CD4-positive, CD25-positive, alpha-beta regulatory T cell (primary cell): Measurements from ENCODE around the gene MICU1. TPM values are rescaled to one million over a fixed set of nuclear protein-coding genes. Genes with fewer than 3 reads are reported as not detected.
"Not testable (repeated sequence)": the region's sequence is repeated elsewhere in the genome, so short reads cannot be mapped to it uniquely, and the experiment has no call there.

Experiments
- ATAC-seq, 2 donors: fragments of 150-1000 bp; cut with Tn5 transposase; one replicate each; pipeline ENCODE4 v1.10.0; 2021; ENCODE audit warnings: low read depth in 2 of 2, moderate number of reproducible peaks in 2 of 2, moderate library complexity in 1 of 2
- DNase-seq, 3 donors: peaks; one replicate each; pipeline versions ENCODE4 v3.0.0 to v3.0.0-alpha.2; 2012 to 2022; ENCODE audit warnings: mixed read lengths in 1 of 3
- H3K27ac ChIP-seq: one replicate; pipeline ENCODE4 v1.7.0; 2013; ENCODE audit warnings: mild to moderate bottlenecking, low read length; ENCODE audit not compliant: insufficient read depth, poor library complexity, severe bottlenecking
- H3K27me3 ChIP-seq: one replicate; pipeline ENCODE4 v1.7.0; 2013; ENCODE audit warnings: low read length; ENCODE audit not compliant: control insufficient read depth, insufficient read depth
- H3K36me3 ChIP-seq: one replicate; pipeline ENCODE4 v1.7.0; 2013; ENCODE audit warnings: mild to moderate bottlenecking, low read length, moderate library complexity; ENCODE audit not compliant: control insufficient read depth, insufficient read depth
- H3K4me1 ChIP-seq: 2 replicates; pipeline ENCODE4 v1.7.0; 2013; ENCODE audit warnings: mild to moderate bottlenecking, low read length; ENCODE audit not compliant: insufficient read depth, control insufficient read depth, poor library complexity, severe bottlenecking
- H3K4me3 ChIP-seq: one replicate; pipeline ENCODE4 v1.7.0; 2013; ENCODE audit warnings: low read depth, mild to moderate bottlenecking, low read length, moderate library complexity
- H3K9me3 ChIP-seq, 2 experiments: 1 replicate in 1 of 2; 2 replicates in 1 of 2; pipeline ENCODE4 v1.7.0; 2013; ENCODE audit warnings: low read length in 2 of 2, mild to moderate bottlenecking in 1 of 2, moderate library complexity in 1 of 2; ENCODE audit not compliant: control insufficient read depth in 2 of 2
- H3K27ac Mint-ChIP-seq, 3 donors: one replicate each; pipeline ENCODE4 v1.8.0; 2020 to 2022; ENCODE audit warnings: mild to moderate bottlenecking in 3 of 3, mixed read lengths in 3 of 3, moderate library complexity in 2 of 3
- H3K27me3 Mint-ChIP-seq: one replicate; pipeline ENCODE4 v1.8.0; 2022; ENCODE audit warnings: mild to moderate bottlenecking, mixed read lengths
- H3K36me3 Mint-ChIP-seq: one replicate; pipeline ENCODE4 v1.8.0; 2020; ENCODE audit warnings: mixed read lengths
- H3K4me1 Mint-ChIP-seq, 4 donors: one replicate each; pipeline ENCODE4 v1.8.0; 2020 to 2022; ENCODE audit warnings: mixed read lengths in 4 of 4, mild to moderate bottlenecking in 1 of 4
- H3K4me3 Mint-ChIP-seq, 4 donors: one replicate each; pipeline ENCODE4 v1.8.0; 2020 to 2022; ENCODE audit warnings: mild to moderate bottlenecking in 4 of 4, mixed read lengths in 4 of 4, moderate library complexity in 3 of 4
- H3K9me3 Mint-ChIP-seq, 7 donors: one replicate each; pipeline ENCODE4 v1.8.0; 2020 to 2022; ENCODE audit warnings: mixed read lengths in 7 of 7, mild to moderate bottlenecking in 3 of 7, moderate library complexity in 2 of 7
- polyA plus RNA-seq, 4 donors: library from polyadenylated mRNA; unstranded; fragments of 300-500 nt; fragmentation: Illumina TruSeq; gene quantifications; one replicate each; pipeline ENCODE4 v1.2.3, GENCODE V29; 2021
- total RNA-seq: library from RNA; stranded (reverse); gene quantifications from one replicate; pipeline ENCODE4 v1.2.3, GENCODE V29; 2022

The MICU1 gene
- total and polyA plus RNA-seq, 5 donors from 2014 or later, result 20.2 to 29.6 (median 26.5) TPM

DNA sequence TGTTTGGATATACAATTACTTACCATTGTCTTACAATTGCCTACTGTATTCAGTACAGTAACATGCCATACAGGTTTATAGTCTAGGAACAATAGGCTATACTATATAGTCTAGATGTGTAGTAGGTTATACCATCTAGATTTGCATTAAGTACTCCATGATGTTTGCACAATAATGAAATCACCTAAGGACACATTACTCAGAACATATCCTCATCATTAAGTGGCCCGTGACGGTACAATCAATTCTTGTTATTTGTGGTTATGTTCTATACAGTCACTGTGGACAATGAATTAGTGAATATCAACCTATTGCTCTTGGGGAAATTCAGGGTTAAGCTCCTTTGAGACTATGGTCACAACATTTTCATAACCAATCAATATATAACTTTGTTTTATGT is 75.6 kb downstream of the MICU1 start:
- no peak for ATAC-seq
- H3K36me3 Mint-ChIP-seq, result peaks cover 38% of the 10 kb centered on the region
- Histone ChIP-seq H3K4me3 (no peak overlapping the region), H3K4me1 (no peaks in the 10 kb centered on the region), H3K27ac (no peak overlapping the region), H3K9me3 (no peaks in the 10 kb centered on the region), H3K36me3 (peaks cover 28% of the 10 kb centered on the region), H3K27me3 (no peaks in the 10 kb centered on the region)
- H3K4me3 Mint-ChIP-seq, result no peak overlapping the region
- H3K27me3 Mint-ChIP-seq, result no peaks in the 10 kb centered on the region
- H3K4me1 Mint-ChIP-seq, result peaks cover 0 to 2% (median 0%) of the 10 kb centered on the region in 4 donors
- no peak overlapping the region for H3K27ac Mint-ChIP-seq
- H3K9me3 Mint-ChIP-seq, result no peaks in the 10 kb centered on the region
- no peak for DNase-seq

- Histone ChIP-seq H3K4me3 (no peak overlapping the region), H3K27ac (no peak overlapping the region), H3K9me3 (peaks cover 4 to 16% of the 10 kb centered on the region in 2 experiments), H3K27me3 (no peaks in the 10 kb centered on the region), H3K4me1 (no peaks in the 10 kb centered on the region), H3K36me3 (peaks cover 32% of the 10 kb centered on the region)
- no peaks in the 10 kb centered on the region for H3K4me1 Mint-ChIP-seq
- H3K9me3 Mint-ChIP-seq, result peaks cover 0 to 11% (median 6%) of the 10 kb centered on the region in 7 donors
- peaks cover 73% of the 10 kb centered on the region for H3K36me3 Mint-ChIP-seq
- H3K27ac Mint-ChIP-seq, result no peak overlapping the region
- H3K27me3 Mint-ChIP-seq, result no peaks in the 10 kb centered on the region
- H3K4me3 Mint-ChIP-seq, result no peak overlapping the region
- DNase-seq, result no peak
- ATAC-seq, result no peak
These were observed 80.3 kb downstream of the MICU1 start for GRCh38 chr10:72545546-72545945.

DNA sequence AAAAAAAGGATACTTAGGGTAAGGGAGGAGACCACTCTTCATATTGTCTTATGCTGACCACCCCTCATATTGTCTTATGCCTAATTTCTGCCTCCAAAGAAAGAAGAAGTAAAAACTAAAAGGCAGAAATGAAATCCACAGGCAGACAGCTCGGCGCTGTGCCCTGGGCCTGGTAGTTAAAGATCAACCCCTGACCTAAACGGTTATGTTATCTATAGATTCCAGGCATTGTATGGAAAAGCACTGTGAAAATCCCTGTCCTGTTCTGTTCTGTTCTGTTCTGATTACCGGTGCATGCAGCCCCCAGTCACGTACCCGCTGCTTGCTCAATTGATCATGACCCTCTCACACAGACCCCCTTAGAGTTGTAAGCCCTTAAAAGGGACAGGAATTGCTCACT is 82.0 kb downstream of the MICU1 start:
- Mint-ChIP-seq H3K9me3 (peaks cover 0 to 11% (median 9%) of the 10 kb centered on the region in 7 donors), H3K36me3 (peaks cover 64% of the 10 kb centered on the region)
- not testable (repeated sequence) for H3K4me1 ChIP-seq, H3K4me3 ChIP-seq, H3K4me1 Mint-ChIP-seq, H3K27me3 ChIP-seq, H3K27ac ChIP-seq, H3K27ac Mint-ChIP-seq, DNase-seq, ATAC-seq, H3K27me3 Mint-ChIP-seq, H3K4me3 Mint-ChIP-seq
- peaks cover 4 to 16% of the 10 kb centered on the region in 2 experiments for H3K9me3 ChIP-seq
- H3K36me3 ChIP-seq, result peaks cover 17% of the 10 kb centered on the region

DNA sequence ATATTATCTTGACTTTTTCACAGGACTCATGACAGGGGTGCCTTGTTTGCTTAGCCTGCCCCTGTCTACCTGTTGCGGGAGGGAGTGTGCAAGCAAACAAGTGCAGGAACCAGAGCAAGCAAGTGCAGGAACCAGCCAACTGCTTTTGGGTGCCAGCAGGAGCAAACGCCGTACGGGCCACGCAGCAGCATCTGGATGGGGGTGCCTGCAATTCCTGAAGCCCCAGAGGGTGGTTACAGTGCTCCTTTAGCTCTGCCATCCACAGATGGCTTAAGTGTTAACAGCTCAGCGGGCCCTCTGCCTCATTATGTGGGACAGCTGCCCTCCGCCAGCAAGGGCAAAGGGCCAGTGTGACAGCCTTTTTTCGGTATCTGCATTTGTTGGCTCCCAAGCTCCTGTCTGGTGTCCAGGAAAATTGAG is 83.5 kb downstream of the MICU1 start:
- no peak overlapping the region for H3K27ac Mint-ChIP-seq
- Histone ChIP-seq H3K36me3 (peaks cover 11% of the 10 kb centered on the region), H3K4me3 (no peak overlapping the region), H3K27ac (no peak overlapping the region), H3K27me3 (no peaks in the 10 kb centered on the region), H3K9me3 (peaks cover 4 to 16% of the 10 kb centered on the region in 2 experiments), H3K4me1 (no peaks in the 10 kb centered on the region)
- H3K27me3 Mint-ChIP-seq, result no peaks in the 10 kb centered on the region
- H3K36me3 Mint-ChIP-seq, result peaks cover 53% of the 10 kb centered on the region
- ATAC-seq (no peak), DNase-seq (no peak)
- peaks cover 2 to 14% (median 9%) of the 10 kb centered on the region in 4 donors for H3K4me1 Mint-ChIP-seq
- no peak overlapping the region for H3K4me3 Mint-ChIP-seq
- H3K9me3 Mint-ChIP-seq, result peaks cover 0 to 11% (median 9%) of the 10 kb centered on the region in 7 donors

GRCh38 chr10:72541337-72541736 is 84.5 kb downstream of the MICU1 start:
- no peak for ATAC-seq
- Histone ChIP-seq H3K27me3 (no peaks in the 10 kb centered on the region), H3K4me1 (no peaks in the 10 kb centered on the region), H3K9me3 (peaks cover 4 to 16% of the 10 kb centered on the region in 2 experiments), H3K27ac (no peak overlapping the region), H3K4me3 (no peak overlapping the region), H3K36me3 (peaks cover 11% of the 10 kb centered on the region)
- Mint-ChIP-seq H3K27me3 (no peaks in the 10 kb centered on the region), H3K4me1 (peaks cover 2 to 14% (median 9%) of the 10 kb centered on the region in 4 donors), H3K27ac (no peak overlapping the region), H3K4me3 (no peak overlapping the region), H3K36me3 (peaks cover 51% of the 10 kb centered on the region), H3K9me3 (peaks cover 0 to 11% (median 9%) of the 10 kb centered on the region in 7 donors)
- no peak for DNase-seq

GRCh38 chr10:72540193-72540807 is 85.6 kb downstream of the MICU1 start:
- Histone ChIP-seq H3K9me3 (peaks cover 4 to 16% of the 10 kb centered on the region in 2 experiments), H3K4me1 (no peaks in the 10 kb centered on the region), H3K36me3 (peaks cover 11% of the 10 kb centered on the region), H3K27ac (no peak overlapping the region), H3K4me3 (no peak overlapping the region), H3K27me3 (no peaks in the 10 kb centered on the region)
- H3K27ac Mint-ChIP-seq, result no peak overlapping the region
- no peak for DNase-seq
- ATAC-seq, result no peak
- peaks cover 2 to 14% (median 9%) of the 10 kb centered on the region in 4 donors for H3K4me1 Mint-ChIP-seq
- peaks cover 41% of the 10 kb centered on the region for H3K36me3 Mint-ChIP-seq
- H3K4me3 Mint-ChIP-seq, result no peak overlapping the region
- no peaks in the 10 kb centered on the region for H3K27me3 Mint-ChIP-seq
- peaks cover 0 to 11% (median 9%) of the 10 kb centered on the region in 7 donors for H3K9me3 Mint-ChIP-seq

- Mint-ChIP-seq H3K9me3 (peaks cover 0 to 11% (median 7%) of the 10 kb centered on the region in 7 donors), H3K27me3 (no peaks in the 10 kb centered on the region), H3K4me1 (peaks cover 2 to 14% (median 9%) of the 10 kb centered on the region in 4 donors), H3K36me3 (peaks cover 29% of the 10 kb centered on the region), H3K27ac (no peak overlapping the region), H3K4me3 (no peak overlapping the region)
- Histone ChIP-seq H3K27me3 (no peaks in the 10 kb centered on the region), H3K4me1 (no peaks in the 10 kb centered on the region), H3K36me3 (peaks cover 11% of the 10 kb centered on the region), H3K27ac (no peak overlapping the region), H3K4me3 (no peak overlapping the region), H3K9me3 (peaks cover 4 to 16% of the 10 kb centered on the region in 2 experiments)
- DNase-seq, result no peak
- ATAC-seq, result no peak
These were observed 86.7 kb downstream of the MICU1 start for GRCh38 chr10:72539137-72539536.

DNA sequence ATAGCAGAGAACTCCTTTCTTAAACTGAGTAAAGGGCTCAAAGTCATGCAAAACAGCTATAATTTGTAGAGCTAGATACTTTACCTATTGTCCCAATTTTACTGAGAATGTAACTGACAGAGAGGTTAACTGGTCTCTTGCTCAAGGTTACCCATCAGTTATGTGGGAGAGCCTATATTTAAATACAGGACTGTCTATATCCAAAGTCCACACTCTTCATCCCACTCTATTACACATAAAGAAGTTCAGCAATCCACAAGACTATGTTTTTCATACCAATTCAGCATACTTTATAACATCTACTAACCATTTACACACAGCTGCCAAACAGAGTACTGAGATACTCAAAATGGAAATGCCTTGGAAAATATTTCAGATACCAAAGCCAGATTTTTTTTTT is 100.2 kb downstream of the MICU1 start:
- H3K9me3 Mint-ChIP-seq, result no peaks in the 10 kb centered on the region
- no peak overlapping the region for H3K27ac Mint-ChIP-seq
- no peaks in the 10 kb centered on the region for H3K27me3 ChIP-seq
- DNase-seq, result no peak
- H3K4me3 ChIP-seq, result no peak overlapping the region
- no peaks in the 10 kb centered on the region for H3K4me1 Mint-ChIP-seq
- no peaks in the 10 kb centered on the region for H3K27me3 Mint-ChIP-seq
- no peak for ATAC-seq
- no peaks in the 10 kb centered on the region for H3K9me3 ChIP-seq
- no peaks in the 10 kb centered on the region for H3K36me3 ChIP-seq
- H3K27ac ChIP-seq, result no peak overlapping the region
- peaks cover 7% of the 10 kb centered on the region for H3K36me3 Mint-ChIP-seq
- no peak overlapping the region for H3K4me3 Mint-ChIP-seq
- H3K4me1 ChIP-seq, result no peaks in the 10 kb centered on the region
